ENCODE results near the gene DAGLB. TPM values are rescaled to one million over a fixed set of nuclear protein-coding genes. Genes with fewer than 3 reads are reported as not detected.
A peak's percentile ranks its signal among the peaks of the same experiment; 100 is the strongest.

DAGLB gene
- 10 to 100 TPM; 22.0 to 22.9 TPM for total RNA-seq
- polyA plus RNA-seq (2013, experiment 1 of 2) = 14.1 TPM
- polyA plus RNA-seq (2013, experiment 2 of 2) = 16.5 TPM
- 6.0 to 41.6 (median 20.3) reads per million in 172 experiments for total RNA-seq

GRCh38 chr7:6447581-6448199 is at the start of gene DAGLB:
DAGLB (minus strand) TSS chr7:6447954; CDS start chr7:6447842, 112 bp downstream.
- peak within 1 kb of the TSS; percentile 73 to 81 for H3K27ac ChIP-seq (ENCODE audit: low read depth in 1 of 2, low read length in 2 of 2)
- TF ChIP-seq CTCF (IDR thresholded peaks at IDR 0.05) = no peak
- Mint-ChIP-seq H3K27ac (peak within 1 kb of the TSS; percentile 99), H3K9me3 (no peaks in the 10 kb centered on the region), H3K4me1 (ENCODE audit: low read depth) (peaks cover 40% of the 10 kb centered on the region), H3K4me3 (peak within 1 kb of the TSS; percentile 99), H3K36me3 (ENCODE audit: low read depth) (peaks cover 41% of the 10 kb centered on the region), H3K27me3 (no peaks in the 10 kb centered on the region)
- H3K9me3 ChIP-seq (ENCODE audit: control insufficient read depth in 1 of 2, insufficient read depth in 1 of 2, low read length in 2 of 2) = no peaks in the 10 kb centered on the region
- ATAC-seq (ENCODE audit: poor library complexity) (peak; percentile 76), DNase-seq (peak; percentile 92 to 99 (median 96))
- intact Hi-C loops (cut with DNase I, micrococcal nuclease) = loop anchor here in 1 of 2 experiments (5.0 kb wide), 2 partner anchors 175 to 1755 kb away; partner anchors contain the start of gene CYTH3
- POLR2A ChIA-PET = interaction anchor here (0.6 to 3.4 kb wide), 12 partner anchors 10 to 666 kb away, joined by 3 to 50 read pairs (median 4); partner anchors contain the start of genes INTS15 and RNF216
- peak within 1 kb of the TSS; percentile 89 for H3K4me3 ChIP-seq (ENCODE audit: low read length)
- H3K27me3 ChIP-seq (ENCODE audit: control insufficient read depth in 1 of 2, insufficient read depth in 2 of 2, low read length in 2 of 2) = no peaks in the 10 kb centered on the region
- H3K36me3 ChIP-seq (ENCODE audit: insufficient read depth, low read length) = peaks cover 25% of the 10 kb centered on the region
- H3K4me1 ChIP-seq (ENCODE audit: insufficient read depth, low read length) = peaks cover 36% of the 10 kb centered on the region
- CTCF ChIA-PET = interaction anchor here (0.7 to 3.4 kb wide), 3 partner anchors 10 to 1091 kb away, joined by 3 to 11 read pairs (median 6); partner anchors contain the start of gene INTS15

- ChIA-PET CTCF (no interaction called here), POLR2A (no interaction called here)
- no peaks in the 10 kb centered on the region for H3K27me3 ChIP-seq (ENCODE audit: control insufficient read depth in 1 of 2, insufficient read depth in 2 of 2, low read length in 2 of 2)
- Mint-ChIP-seq H3K27me3 (no peaks in the 10 kb centered on the region), H3K4me3 (no peak overlapping the region), H3K36me3 (ENCODE audit: low read depth) (no peaks in the 10 kb centered on the region), H3K27ac (no peak overlapping the region), H3K9me3 (no peaks in the 10 kb centered on the region), H3K4me1 (ENCODE audit: low read depth) (no peaks in the 10 kb centered on the region)
- ATAC-seq (ENCODE audit: poor library complexity) (no peak), DNase-seq (no peak)
- no peaks in the 10 kb centered on the region for H3K4me1 ChIP-seq (ENCODE audit: insufficient read depth, low read length)
- H3K9me3 ChIP-seq (ENCODE audit: control insufficient read depth in 1 of 2, insufficient read depth in 1 of 2, low read length in 2 of 2) = no peaks in the 10 kb centered on the region
- H3K4me3 ChIP-seq (ENCODE audit: low read length) = no peak overlapping the region
- intact Hi-C loops (cut with DNase I, micrococcal nuclease) = no loop called here
- no peak for TF ChIP-seq CTCF (IDR thresholded peaks at IDR 0.05)
- no peaks in the 10 kb centered on the region for H3K36me3 ChIP-seq (ENCODE audit: insufficient read depth, low read length)
- no peak overlapping the region for H3K27ac ChIP-seq (ENCODE audit: low read depth in 1 of 2, low read length in 2 of 2)
Observed at GRCh38 chr7:6497637-6497905, 49.8 kb upstream of the DAGLB start.

DNA sequence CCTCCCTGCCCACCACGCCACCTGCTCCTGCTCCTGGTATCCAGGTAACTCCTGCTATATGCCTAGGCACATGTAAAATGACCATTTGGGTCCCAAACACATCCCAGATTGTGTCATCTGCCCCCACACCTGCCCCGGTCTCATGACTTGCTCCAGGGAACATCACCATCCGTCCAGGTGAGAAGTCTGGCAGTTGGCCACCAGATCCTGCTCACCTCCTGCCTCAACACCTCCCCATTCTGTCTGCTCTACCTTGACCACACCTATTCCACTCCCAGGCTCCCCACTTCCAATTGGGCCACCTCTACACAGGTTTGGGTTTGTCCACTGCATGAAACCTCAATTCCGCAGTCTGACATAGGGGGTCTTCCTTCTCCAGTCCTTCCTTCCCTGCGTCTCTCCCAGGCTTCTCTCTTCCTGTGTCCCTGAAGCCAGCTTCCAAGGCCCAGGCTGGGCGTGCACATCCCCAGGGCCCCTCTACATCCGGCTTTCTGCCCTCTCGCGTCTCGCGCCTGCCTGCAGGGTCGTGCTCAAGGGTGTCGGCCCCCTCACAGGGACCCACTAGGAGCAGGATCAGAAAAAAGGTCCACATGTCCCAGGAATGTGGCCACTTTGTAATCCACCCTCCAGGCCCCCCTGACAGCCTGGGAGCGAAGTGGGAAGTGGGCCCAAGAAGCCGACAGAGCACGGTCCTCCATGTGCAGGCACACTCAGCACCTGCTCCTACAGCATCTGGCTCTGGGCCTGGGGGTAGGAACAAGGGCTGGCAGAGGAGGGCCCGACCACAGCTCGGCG is 49.3 kb upstream of the DAGLB start:
- Mint-ChIP-seq H3K9me3 (no peaks in the 10 kb centered on the region), H3K36me3 (ENCODE audit: low read depth) (no peaks in the 10 kb centered on the region), H3K27me3 (no peaks in the 10 kb centered on the region), H3K27ac (no peak overlapping the region), H3K4me1 (ENCODE audit: low read depth) (no peaks in the 10 kb centered on the region), H3K4me3 (no peak overlapping the region)
- POLR2A ChIA-PET = no interaction called here
- Histone ChIP-seq H3K9me3 (ENCODE audit: control insufficient read depth in 1 of 2, insufficient read depth in 1 of 2, low read length in 2 of 2) (no peaks in the 10 kb centered on the region), H3K4me3 (ENCODE audit: low read length) (no peak overlapping the region), H3K4me1 (ENCODE audit: insufficient read depth, low read length) (no peaks in the 10 kb centered on the region), H3K27ac (ENCODE audit: low read depth in 1 of 2, low read length in 2 of 2) (no peak overlapping the region), H3K27me3 (ENCODE audit: control insufficient read depth in 1 of 2, insufficient read depth in 2 of 2, low read length in 2 of 2) (no peaks in the 10 kb centered on the region), H3K36me3 (ENCODE audit: insufficient read depth, low read length) (no peaks in the 10 kb centered on the region)
- DNase-seq (no peak), ATAC-seq (ENCODE audit: poor library complexity) (no peak)
- CTCF ChIA-PET = interaction anchor here (0.6 kb wide), 1 partner anchor 26 kb away, joined by 3 read pairs; no protein-coding TSS in a partner anchor
- intact Hi-C loops (cut with DNase I, micrococcal nuclease) = no loop called here
- no peak for TF ChIP-seq CTCF (IDR thresholded peaks at IDR 0.05)
